AG09319 (cell line): ENCODE data around the gene ANO7.

Source experiments
- DNase-seq: peaks from one replicate; pipeline ENCODE4 v3.0.0-alpha.2; 2010; ENCODE audit warnings: low read depth; ENCODE audit errors: extremely low read depth
- CTCF ChIP-seq: IDR thresholded peaks from 2 replicates; pipeline ENCODE4 v1.5.1; 2011; ENCODE audit warnings: low read depth, mild to moderate bottlenecking, inconsistent platforms, low read length, moderate library complexity

The ANO7 gene

GRCh38 chr2:241146286-241146685, 42.2 kb upstream of the ANO7 start:
- TF ChIP-seq CTCF, result no peak
- DNase-seq, result no peak

GRCh38 chr2:241147336-241147735, 41.1 kb upstream of the ANO7 start:
- TF ChIP-seq CTCF, result no peak
- no peak for DNase-seq

GRCh38 chr2:241148239-241148638, 40.2 kb upstream of the ANO7 start:
- TF ChIP-seq CTCF, result no peak
- no peak for DNase-seq

- DNase-seq, result peak; percentile 69
- TF ChIP-seq CTCF, result no peak
Observed at GRCh38 chr2:241148891-241149674, 39.4 kb upstream of the ANO7 start, which contains the start of gene PASK. PASK (minus strand) TSS chr2:241149472; CDS start chr2:241143032, 6,440 bp downstream.

- no peak for TF ChIP-seq CTCF
- no peak for DNase-seq
Observed at GRCh38 chr2:241149675-241149924, 38.9 kb upstream of the ANO7 start.

- peak; percentile 77 for DNase-seq
- no peak for TF ChIP-seq CTCF
Observed at GRCh38 chr2:241149925-241150659, 38.4 kb upstream of the ANO7 start, which contains the start of gene PPP1R7. PPP1R7 (plus strand) TSS chr2:241150467; CDS start chr2:241150496, 29 bp downstream.

GRCh38 chr2:241150660-241151530, 37.6 kb upstream of the ANO7 start:
- DNase-seq, result no peak
- TF ChIP-seq CTCF, result no peak
